HEK293 (cell line): ENCODE measurements around the gene BAHD1.

Source experiments
- CTCF ChIA-PET: fragments of 350-600 bp; formaldehyde crosslinking; extraction: SDS; loops from one replicate; lab custom pipeline; 2021; ENCODE audit warnings: antibody characterized with exemption; lab: Yijun Ruan, JAX
- POLR2A ChIA-PET: fragments of 300-600 bp; formaldehyde crosslinking; extraction: SDS; loops from one replicate; lab custom pipeline; 2020; ENCODE audit warnings: antibody characterized with exemption, inconsistent platforms; lab: Yijun Ruan, JAX
- H3K27ac ChIP-seq: fragments of 200-500 bp; sonication (Bioruptor generic); 2 replicates; pipeline ENCODE4 v1.5.1; 2014; ENCODE audit warnings: low read depth, low read length, control low read depth, inconsistent platforms; ENCODE audit errors: extremely low read depth
- H3K36me3 ChIP-seq, 2 experiments: fragments of 200-500 bp in 1 of 2; sonication (Bioruptor generic) in 1 of 2; 1 replicate in 1 of 2; 2 replicates in 1 of 2; pipeline ENCODE4 v1.5.1; 2014 to 2017; ENCODE audit warnings: inconsistent platforms in 2 of 2, low read length in 2 of 2; ENCODE audit not compliant: control insufficient read depth in 2 of 2, insufficient read depth in 1 of 2
- H3K4me1 ChIP-seq: fragments of 200-500 bp; sonication (Bioruptor generic); 2 replicates; pipeline ENCODE4 v1.5.1; 2014; ENCODE audit warnings: mild to moderate bottlenecking, low read length, inconsistent platforms; ENCODE audit not compliant: control insufficient read depth, insufficient read depth
- H3K4me3 ChIP-seq: 2 replicates; pipeline ENCODE4 v1.5.1; 2011; ENCODE audit warnings: low read depth, mild to moderate bottlenecking, control low read depth, low read length, moderate library complexity
- H3K9me3 ChIP-seq: fragments of 200-500 bp; sonication (Bioruptor generic); 2 replicates; pipeline ENCODE4 v1.5.1; 2014; ENCODE audit warnings: low read depth, low read length, inconsistent platforms; ENCODE audit not compliant: control insufficient read depth, insufficient read depth
- BCL6B ChIP-seq: fragments of 450-650 bp; formaldehyde crosslinking; IDR thresholded peaks from 2 replicates; pipeline ENCODE4 v1.5.1; 2017; ENCODE audit warnings: missing biosample characterization, missing genetic modification characterization
- GLI2 ChIP-seq: fragments of 450-650 bp; formaldehyde crosslinking; IDR thresholded peaks from 2 replicates; pipeline ENCODE4; 2017; ENCODE audit warnings: missing biosample characterization, missing genetic modification characterization, low read depth, borderline replicate concordance
- INSM2 ChIP-seq: fragments of 450-650 bp; formaldehyde crosslinking; IDR thresholded peaks from 2 replicates; pipeline ENCODE4 v1.5.1; 2016; ENCODE audit warnings: missing biosample characterization, missing genetic modification characterization
- PRDM6 ChIP-seq: fragments of 450-650 bp; formaldehyde crosslinking; IDR thresholded peaks from 2 replicates; pipeline ENCODE4 v1.5.1; 2017; ENCODE audit warnings: missing biosample characterization, missing genetic modification characterization
- ZEB2 ChIP-seq: fragments of 450-650 bp; formaldehyde crosslinking; IDR thresholded peaks from 2 replicates; pipeline ENCODE4 v1.5.1; 2016; ENCODE audit warnings: missing biosample characterization, missing genetic modification characterization
- ZFP3 ChIP-seq: fragments of 450-650 bp; formaldehyde crosslinking; IDR thresholded peaks from 2 replicates; pipeline ENCODE4 v1.5.1; 2016; ENCODE audit warnings: low read depth, missing biosample characterization, missing genetic modification characterization
- ZNF26 ChIP-seq: fragments of 450-650 bp; formaldehyde crosslinking; IDR thresholded peaks from 2 replicates; pipeline ENCODE4 v1.5.1; 2016; ENCODE audit warnings: missing biosample characterization, missing genetic modification characterization
- ZNF362 ChIP-seq: fragments of 450-650 bp; formaldehyde crosslinking; IDR thresholded peaks from 2 replicates; pipeline ENCODE4 v1.5.1; 2016; ENCODE audit warnings: missing biosample characterization, missing genetic modification characterization
- ZNF366 ChIP-seq: fragments of 450-650 bp; formaldehyde crosslinking; conservative IDR thresholded peaks from 2 replicates; pipeline ENCODE4 v1.5.1; 2016; ENCODE audit warnings: missing biosample characterization, missing genetic modification characterization
- ZNF626 ChIP-seq: fragments of 450-650 bp; sonication (Bioruptor Pico); formaldehyde crosslinking; IDR thresholded peaks from 2 replicates; pipeline ENCODE4 v1.5.1; 2018; ENCODE audit warnings: missing biosample characterization, missing genetic modification characterization, inconsistent platforms
- ZNF776 ChIP-seq: fragments of 450-650 bp; formaldehyde crosslinking; IDR thresholded peaks from 2 replicates; pipeline ENCODE4 v1.5.0; 2017; ENCODE audit warnings: missing biosample characterization, missing genetic modification characterization, borderline replicate concordance
- ZNF785 ChIP-seq: fragments of 450-650 bp; formaldehyde crosslinking; IDR thresholded peaks from 2 replicates; pipeline ENCODE4 v1.5.1; 2016; ENCODE audit warnings: missing biosample characterization, missing genetic modification characterization
- TF ChIP-seq, protein P1 (sequence below): fragments of 450-650 bp; formaldehyde crosslinking; IDR thresholded peaks from 2 replicates; pipeline ENCODE4 v1.5.1; 2016; ENCODE audit warnings: missing biosample characterization, missing genetic modification characterization
- TF ChIP-seq, protein P2 (sequence below): fragments of 450-650 bp; formaldehyde crosslinking; IDR thresholded peaks from 2 replicates; pipeline ENCODE4 v1.5.1; 2016; ENCODE audit warnings: missing biosample characterization, missing genetic modification characterization, low read depth
- TF ChIP-seq, protein P3 (sequence below): sonication (generic); formaldehyde crosslinking; IDR thresholded peaks from 2 replicates; pipeline ENCODE4 v1.8.1; 2022; ENCODE audit warnings: mild to moderate bottlenecking, moderate library complexity, missing genetic modification reagents
- TF ChIP-seq, protein P4 (sequence below): fragments of 450-650 bp; formaldehyde crosslinking; IDR thresholded peaks from 2 replicates; pipeline ENCODE4 v1.5.1; 2016; ENCODE audit warnings: missing biosample characterization, missing genetic modification characterization

Gene BAHD1

GRCh38 chr15:40459391-40460015 is 18.8 kb downstream of the BAHD1 start (continued):
- TF ChIP-seq ZNF626 (tag by site-specific recombination) = no peak
- TF ChIP-seq, protein P1, sequence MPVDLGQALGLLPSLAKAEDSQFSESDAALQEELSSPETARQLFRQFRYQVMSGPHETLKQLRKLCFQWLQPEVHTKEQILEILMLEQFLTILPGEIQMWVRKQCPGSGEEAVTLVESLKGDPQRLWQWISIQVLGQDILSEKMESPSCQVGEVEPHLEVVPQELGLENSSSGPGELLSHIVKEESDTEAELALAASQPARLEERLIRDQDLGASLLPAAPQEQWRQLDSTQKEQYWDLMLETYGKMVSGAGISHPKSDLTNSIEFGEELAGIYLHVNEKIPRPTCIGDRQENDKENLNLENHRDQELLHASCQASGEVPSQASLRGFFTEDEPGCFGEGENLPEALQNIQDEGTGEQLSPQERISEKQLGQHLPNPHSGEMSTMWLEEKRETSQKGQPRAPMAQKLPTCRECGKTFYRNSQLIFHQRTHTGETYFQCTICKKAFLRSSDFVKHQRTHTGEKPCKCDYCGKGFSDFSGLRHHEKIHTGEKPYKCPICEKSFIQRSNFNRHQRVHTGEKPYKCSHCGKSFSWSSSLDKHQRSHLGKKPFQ (tag by site-specific recombination) = no peak

GRCh38 chr15:40460404-40460803 is 19.7 kb downstream of the BAHD1 start:
- peaks cover 0 to 56% of the 10 kb centered on the region in 2 experiments; a peak in 2 of 3 replicates for H3K36me3 ChIP-seq
- CTCF ChIA-PET = no interaction called here
- TF ChIP-seq ZNF785 (tag by site-specific recombination) (no peak), GLI2 (no peak), BCL6B (tag by site-specific recombination) (no peak), ZNF366 (no peak), ZNF26 (tag by site-specific recombination) (no peak), PRDM6 (tag by site-specific recombination) (no peak), INSM2 (tag by site-specific recombination) (no peak), ZEB2 (tag by site-specific recombination) (no peak), ZNF362 (tag by site-specific recombination) (no peak), ZFP3 (tag by site-specific recombination) (no peak), ZNF776 (no peak)
- TF ChIP-seq, protein P2, sequence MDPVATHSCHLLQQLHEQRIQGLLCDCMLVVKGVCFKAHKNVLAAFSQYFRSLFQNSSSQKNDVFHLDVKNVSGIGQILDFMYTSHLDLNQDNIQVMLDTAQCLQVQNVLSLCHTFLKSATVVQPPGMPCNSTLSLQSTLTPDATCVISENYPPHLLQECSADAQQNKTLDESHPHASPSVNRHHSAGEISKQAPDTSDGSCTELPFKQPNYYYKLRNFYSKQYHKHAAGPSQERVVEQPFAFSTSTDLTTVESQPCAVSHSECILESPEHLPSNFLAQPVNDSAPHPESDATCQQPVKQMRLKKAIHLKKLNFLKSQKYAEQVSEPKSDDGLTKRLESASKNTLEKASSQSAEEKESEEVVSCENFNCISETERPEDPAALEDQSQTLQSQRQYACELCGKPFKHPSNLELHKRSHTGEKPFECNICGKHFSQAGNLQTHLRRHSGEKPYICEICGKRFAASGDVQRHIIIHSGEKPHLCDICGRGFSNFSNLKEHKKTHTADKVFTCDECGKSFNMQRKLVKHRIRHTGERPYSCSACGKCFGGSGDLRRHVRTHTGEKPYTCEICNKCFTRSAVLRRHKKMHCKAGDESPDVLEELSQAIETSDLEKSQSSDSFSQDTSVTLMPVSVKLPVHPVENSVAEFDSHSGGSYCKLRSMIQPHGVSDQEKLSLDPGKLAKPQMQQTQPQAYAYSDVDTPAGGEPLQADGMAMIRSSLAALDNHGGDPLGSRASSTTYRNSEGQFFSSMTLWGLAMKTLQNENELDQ (tag by site-specific recombination) = no peak
- TF ChIP-seq, protein P3, sequence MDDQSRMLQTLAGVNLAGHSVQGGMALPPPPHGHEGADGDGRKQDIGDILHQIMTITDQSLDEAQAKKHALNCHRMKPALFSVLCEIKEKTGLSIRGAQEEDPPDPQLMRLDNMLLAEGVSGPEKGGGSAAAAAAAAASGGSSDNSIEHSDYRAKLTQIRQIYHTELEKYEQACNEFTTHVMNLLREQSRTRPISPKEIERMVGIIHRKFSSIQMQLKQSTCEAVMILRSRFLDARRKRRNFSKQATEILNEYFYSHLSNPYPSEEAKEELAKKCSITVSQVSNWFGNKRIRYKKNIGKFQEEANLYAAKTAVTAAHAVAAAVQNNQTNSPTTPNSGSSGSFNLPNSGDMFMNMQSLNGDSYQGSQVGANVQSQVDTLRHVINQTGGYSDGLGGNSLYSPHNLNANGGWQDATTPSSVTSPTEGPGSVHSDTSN (CRISPR knock-in tag) = no peak
- TF ChIP-seq, protein P4, sequence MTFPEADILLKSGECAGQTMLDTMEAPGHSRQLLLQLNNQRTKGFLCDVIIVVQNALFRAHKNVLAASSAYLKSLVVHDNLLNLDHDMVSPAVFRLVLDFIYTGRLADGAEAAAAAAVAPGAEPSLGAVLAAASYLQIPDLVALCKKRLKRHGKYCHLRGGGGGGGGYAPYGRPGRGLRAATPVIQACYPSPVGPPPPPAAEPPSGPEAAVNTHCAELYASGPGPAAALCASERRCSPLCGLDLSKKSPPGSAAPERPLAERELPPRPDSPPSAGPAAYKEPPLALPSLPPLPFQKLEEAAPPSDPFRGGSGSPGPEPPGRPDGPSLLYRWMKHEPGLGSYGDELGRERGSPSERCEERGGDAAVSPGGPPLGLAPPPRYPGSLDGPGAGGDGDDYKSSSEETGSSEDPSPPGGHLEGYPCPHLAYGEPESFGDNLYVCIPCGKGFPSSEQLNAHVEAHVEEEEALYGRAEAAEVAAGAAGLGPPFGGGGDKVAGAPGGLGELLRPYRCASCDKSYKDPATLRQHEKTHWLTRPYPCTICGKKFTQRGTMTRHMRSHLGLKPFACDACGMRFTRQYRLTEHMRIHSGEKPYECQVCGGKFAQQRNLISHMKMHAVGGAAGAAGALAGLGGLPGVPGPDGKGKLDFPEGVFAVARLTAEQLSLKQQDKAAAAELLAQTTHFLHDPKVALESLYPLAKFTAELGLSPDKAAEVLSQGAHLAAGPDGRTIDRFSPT = no peak
- no peak overlapping the region for H3K27ac ChIP-seq
- no peaks in the 10 kb centered on the region for H3K9me3 ChIP-seq
- H3K4me1 ChIP-seq = no peaks in the 10 kb centered on the region
- POLR2A ChIA-PET = no interaction called here
- no peak overlapping the region for H3K4me3 ChIP-seq
